Transverse colon (tissue), 4 donors: ENCODE results near the gene BEST2. TPM values are rescaled to one million over a fixed set of nuclear protein-coding genes. Genes with fewer than 3 reads are reported as not detected.

ENCODE experiments used
- DNase-seq: peaks from one replicate; pipeline ENCODE4 v3.0.0-alpha.2; 2019
- H3K27ac ChIP-seq, 4 donors: fragments of 200-600 bp; sonication (generic); 2 replicates each; pipeline ENCODE4 v1.5.1; 2016 to 2018; ENCODE audit warnings: inconsistent platforms in 4 of 4
- H3K27me3 ChIP-seq: fragments of 200-600 bp; sonication (generic); 2 replicates; pipeline ENCODE4 v1.5.1; 2017; ENCODE audit warnings: inconsistent platforms
- H3K36me3 ChIP-seq, 4 donors: fragments of 200-600 bp; sonication (generic); 2 replicates each; pipeline ENCODE4 v1.5.1; 2017 to 2019; ENCODE audit warnings: inconsistent platforms in 4 of 4
- H3K4me1 ChIP-seq, 4 donors: fragments of 200-600 bp; sonication (generic); 2 replicates each; pipeline ENCODE4 v1.5.1; 2017 to 2020; ENCODE audit warnings: inconsistent platforms in 4 of 4
- H3K4me3 ChIP-seq, 4 donors: fragments of 200-600 bp; sonication (generic); 1 replicate in 1 of 4; 2 replicates in 3 of 4; pipeline versions ENCODE4 v1.5.1 to v1.6.1; 2017 to 2019; ENCODE audit warnings: inconsistent platforms in 4 of 4
- H3K9me3 ChIP-seq, 2 donors: fragments of 200-600 bp; sonication (generic); 2 replicates each; pipeline ENCODE4 v1.5.1; 2017 to 2019; ENCODE audit warnings: inconsistent platforms in 2 of 2
- EP300 ChIP-seq: sonication (generic); formaldehyde crosslinking; IDR thresholded peaks from one replicate; pipeline ENCODE4 v1.6.1; 2017; ENCODE audit warnings: antibody characterized with exemption, low read depth
- POLR2A ChIP-seq: fragments of 450-650 bp; IDR thresholded peaks from one replicate; pipeline ENCODE4 v1.6.1; 2016; ENCODE audit warnings: antibody characterized with exemption, mild to moderate bottlenecking, moderate library complexity
- POLR2AphosphoS5 ChIP-seq, 3 donors: sonication (generic); formaldehyde crosslinking; IDR thresholded peaks; one replicate each; pipeline ENCODE4 v1.6.1; 2016; ENCODE audit warnings: antibody characterized with exemption in 3 of 3
- WGBS, 2 donors: methylation state at CpG; one replicate each; pipeline ENCODE4 v1.1.5; 2018; ENCODE audit warnings: low coverage in 1 of 2; 5-methylcytosine and 5-hydroxymethylcytosine counted together
- in situ Hi-C, 4 donors: fragments of 200-750 bp; cut with MboI; loops; one replicate each; pipeline versions ENCODE4 v1.15.0 to v1.15.1; 2017; ENCODE audit warnings: low sequenced_read_pairs in 3 of 4, low pct_ligation_motif_present in 1 of 4, low pct_unique_long_range_greater_than_20kb in 1 of 4
- intact Hi-C: fragments of 100-400 bp; cut with DNase I; formaldehyde crosslinking; loops from one replicate; pipeline ENCODE4 v1.15.1; 2023; ENCODE audit warnings: low total_unique reads
- total RNA-seq, 4 donors: library from RNA; depleted of rRNA; stranded (reverse); fragments of >200 nt; gene quantifications; one replicate each; pipeline ENCODE4 v1.1.0, GENCODE V29; 2016
- TF ChIP-seq, protein P1 (sequence below), 5 experiments: fragments of 200-600 bp in 3 of 5; fragments of 450-650 bp in 2 of 5; sonication (generic) in 3 of 5; IDR thresholded peaks; 1 replicate in 2 of 5; 2 replicates in 3 of 5; pipeline ENCODE4 v1.5.1; 2016 to 2017; ENCODE audit warnings: antibody characterized with exemption in 5 of 5, inconsistent platforms in 3 of 5, mild to moderate bottlenecking in 2 of 5, moderate library complexity in 1 of 5

The BEST2 gene
- total RNA-seq, 4 donors from 2014 or later: 121 to 325 (median 141) TPM

DNA sequence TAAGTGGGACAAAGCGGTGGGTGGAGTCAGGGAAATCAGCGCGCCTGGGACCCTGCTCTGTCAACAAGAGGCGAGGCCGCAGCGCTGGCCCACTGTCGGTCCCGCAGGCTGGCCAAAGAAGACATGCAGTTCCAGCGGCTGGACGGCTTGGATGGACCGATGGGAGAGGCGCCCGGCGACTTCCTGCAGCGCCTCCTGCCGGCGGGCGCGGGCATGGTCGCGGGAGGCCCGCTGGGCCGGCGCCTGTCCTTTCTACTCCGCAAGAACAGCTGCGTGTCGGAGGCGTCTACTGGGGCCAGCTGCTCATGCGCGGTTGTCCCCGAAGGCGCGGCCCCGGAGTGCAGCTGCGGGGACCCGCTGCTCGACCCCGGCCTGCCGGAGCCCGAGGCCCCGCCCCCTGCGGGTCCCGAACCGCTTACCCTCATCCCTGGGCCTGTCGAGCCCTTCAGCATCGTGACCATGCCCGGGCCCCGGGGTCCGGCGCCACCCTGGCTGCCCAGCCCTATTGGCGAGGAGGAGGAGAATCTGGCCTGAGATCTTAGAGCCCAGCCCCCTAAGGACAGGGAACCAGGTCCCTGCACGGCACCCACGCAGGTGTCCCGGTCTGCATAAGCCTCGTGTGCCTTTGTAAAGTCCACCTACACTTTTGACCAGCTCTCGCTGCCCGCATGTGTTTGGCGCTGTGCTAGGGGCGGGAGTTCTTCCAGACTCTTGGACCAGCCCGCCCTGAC, 6.1 kb downstream of the BEST2 start:
- TF ChIP-seq POLR2AphosphoS5 (IDR thresholded peaks at IDR 0.05): peak in 1 of 3 donors; percentile 32
- TF ChIP-seq, protein P1, sequence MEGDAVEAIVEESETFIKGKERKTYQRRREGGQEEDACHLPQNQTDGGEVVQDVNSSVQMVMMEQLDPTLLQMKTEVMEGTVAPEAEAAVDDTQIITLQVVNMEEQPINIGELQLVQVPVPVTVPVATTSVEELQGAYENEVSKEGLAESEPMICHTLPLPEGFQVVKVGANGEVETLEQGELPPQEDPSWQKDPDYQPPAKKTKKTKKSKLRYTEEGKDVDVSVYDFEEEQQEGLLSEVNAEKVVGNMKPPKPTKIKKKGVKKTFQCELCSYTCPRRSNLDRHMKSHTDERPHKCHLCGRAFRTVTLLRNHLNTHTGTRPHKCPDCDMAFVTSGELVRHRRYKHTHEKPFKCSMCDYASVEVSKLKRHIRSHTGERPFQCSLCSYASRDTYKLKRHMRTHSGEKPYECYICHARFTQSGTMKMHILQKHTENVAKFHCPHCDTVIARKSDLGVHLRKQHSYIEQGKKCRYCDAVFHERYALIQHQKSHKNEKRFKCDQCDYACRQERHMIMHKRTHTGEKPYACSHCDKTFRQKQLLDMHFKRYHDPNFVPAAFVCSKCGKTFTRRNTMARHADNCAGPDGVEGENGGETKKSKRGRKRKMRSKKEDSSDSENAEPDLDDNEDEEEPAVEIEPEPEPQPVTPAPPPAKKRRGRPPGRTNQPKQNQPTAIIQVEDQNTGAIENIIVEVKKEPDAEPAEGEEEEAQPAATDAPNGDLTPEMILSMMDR (IDR thresholded peaks at IDR 0.05): peak; percentile 88 to 97 (median 92)
- TF ChIP-seq POLR2A: peak; percentile 16
- TF ChIP-seq EP300: no peak
- intact Hi-C loops (no loop called here), in situ Hi-C loops (loop anchor here in 1 of 4 donors (10.0 kb wide), 1 partner anchor 87 kb away; no protein-coding TSS in a partner anchor)
- Histone ChIP-seq H3K27ac (peak overlapping the region; percentile 26 to 60 (median 45)), H3K36me3 (peaks cover 0 to 3% (median 0%) of the 10 kb centered on the region in 4 donors), H3K9me3 (no peaks in the 10 kb centered on the region), H3K4me1 (peaks cover 8 to 12% (median 11%) of the 10 kb centered on the region in 4 donors), H3K27me3 (peaks cover 4% of the 10 kb centered on the region), H3K4me3 (peak overlapping the region in 3 of 4 donors; percentile 10 to 53 (median 26))
- DNase-seq: peak; percentile 80
- WGBS, 2 donors: 8 to 83% methylated on average over 1 to 46 of the region's 60 CpGs

DNA sequence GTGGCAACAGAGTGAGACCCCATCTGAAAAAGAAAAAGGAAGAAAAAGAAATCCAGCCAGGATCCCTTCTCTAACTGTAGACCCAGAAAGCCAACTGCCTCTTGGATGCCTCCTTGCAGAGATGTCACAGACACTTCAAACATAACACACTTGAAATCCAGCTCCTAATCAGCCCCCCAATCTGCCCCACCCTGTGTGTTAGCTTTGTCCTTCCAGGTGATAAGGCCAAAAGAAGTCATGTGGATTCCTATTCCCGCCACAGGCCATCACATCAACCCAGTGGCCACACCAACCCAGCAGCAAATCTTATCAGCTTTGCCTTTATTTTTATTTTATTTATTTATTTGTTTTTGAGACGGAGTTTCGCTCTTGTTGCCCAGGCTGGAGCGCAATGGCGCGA, 8.1 kb downstream of the BEST2 start:
- no peak for DNase-seq
- Histone ChIP-seq H3K27me3 (no peaks in the 10 kb centered on the region), H3K4me3 (no peak overlapping the region), H3K4me1 (peaks cover 8 to 12% (median 11%) of the 10 kb centered on the region in 4 donors), H3K36me3 (peaks cover 0 to 7% (median 0%) of the 10 kb centered on the region in 4 donors), H3K27ac (no peak overlapping the region), H3K9me3 (no peaks in the 10 kb centered on the region)
- 82 to 89% methylated on average over 6 of the region's 6 CpGs for WGBS, 2 donors
- TF ChIP-seq POLR2A: no peak
- TF ChIP-seq POLR2AphosphoS5 (IDR thresholded peaks at IDR 0.05): no peak
- intact Hi-C loops: no loop called here
- in situ Hi-C loops: loop anchor here (5.0 to 10.0 kb wide), 2 partner anchors 85 to 88 kb away; no protein-coding TSS in a partner anchor

DNA sequence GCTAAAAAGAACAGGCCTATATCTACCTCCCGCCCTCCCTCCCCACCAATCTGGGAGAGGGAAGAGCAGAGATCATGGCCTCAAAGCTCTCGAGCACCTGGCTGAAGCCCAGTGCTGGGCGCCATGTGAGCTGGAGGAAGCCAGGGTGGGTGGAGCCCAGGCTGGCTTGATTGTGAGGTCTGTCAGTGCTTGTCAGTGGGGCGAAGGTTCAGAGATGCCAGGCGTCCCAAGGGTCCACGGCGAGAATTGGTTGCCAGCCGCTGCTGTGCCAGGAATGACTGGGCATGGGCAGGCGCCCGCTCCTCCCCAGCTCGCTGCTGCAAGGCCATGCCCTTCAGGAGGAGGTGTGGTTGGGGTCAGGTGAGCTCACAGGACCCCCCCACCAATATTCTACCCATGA, 11.5 kb downstream of the BEST2 start:
- no peak for DNase-seq
- Histone ChIP-seq H3K9me3 (no peaks in the 10 kb centered on the region), H3K36me3 (peaks cover 0 to 7% (median 0%) of the 10 kb centered on the region in 4 donors), H3K4me1 (peaks cover 0 to 8% (median 1%) of the 10 kb centered on the region in 4 donors), H3K27ac (no peak overlapping the region), H3K27me3 (no peaks in the 10 kb centered on the region), H3K4me3 (no peak overlapping the region)
- intact Hi-C loops (no loop called here), in situ Hi-C loops (loop anchor here in 3 of 4 donors (5.0 to 10.0 kb wide), 2 partner anchors 82 to 84 kb away; no protein-coding TSS in a partner anchor)
- TF ChIP-seq POLR2A (no peak), POLR2AphosphoS5 (IDR thresholded peaks at IDR 0.05) (no peak), EP300 (no peak)
- TF ChIP-seq, protein P1 (IDR thresholded peaks at IDR 0.05): no peak
- 98% methylated on average over 11 of the region's 11 CpGs; no CpG with 5 or more reads in 1 of the 2 donors for WGBS, 2 donors

DNA sequence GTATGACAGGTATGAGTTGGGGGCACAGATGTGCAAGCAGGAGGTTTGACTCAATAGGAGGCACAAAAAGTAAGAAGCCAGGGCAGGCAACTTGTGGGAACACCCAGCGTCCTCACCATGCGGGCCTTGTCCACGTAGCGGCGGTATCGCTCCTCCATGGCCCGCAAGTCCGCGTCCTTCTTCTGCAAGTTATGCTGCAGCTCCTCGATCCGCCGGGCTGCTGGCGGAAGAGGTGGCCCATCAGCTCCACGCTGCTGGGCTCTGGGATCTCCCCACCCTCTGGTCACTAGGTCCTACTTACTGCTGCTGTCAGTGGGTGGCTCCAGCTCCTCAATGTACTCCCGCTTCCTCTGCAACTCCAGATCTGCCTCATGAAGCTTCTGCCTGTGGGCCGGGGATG, 13.1 kb downstream of the BEST2 start:
- 95 to 100% methylated on average over 1 to 16 of the region's 16 CpGs for WGBS, 2 donors
- TF ChIP-seq POLR2A: no peak
- TF ChIP-seq POLR2AphosphoS5 (IDR thresholded peaks at IDR 0.05): no peak
- no peak for TF ChIP-seq EP300
- TF ChIP-seq, protein P1 (IDR thresholded peaks at IDR 0.05): no peak
- H3K36me3 ChIP-seq: peaks cover 0 to 7% (median 0%) of the 10 kb centered on the region in 4 donors
- DNase-seq: no peak
- no peaks in the 10 kb centered on the region for H3K9me3 ChIP-seq
- no peak overlapping the region for H3K4me3 ChIP-seq
- intact Hi-C loops (loop anchor here (5.0 kb wide), 2 partner anchors 38 to 78 kb away; partner anchors contain the start of genes PRDX2 and THSD8), in situ Hi-C loops (loop anchor here in 3 of 4 donors (5.0 to 10.0 kb wide), 2 partner anchors 80 to 83 kb away; no protein-coding TSS in a partner anchor)
- no peak overlapping the region for H3K27ac ChIP-seq
- peaks cover 0 to 8% (median 1%) of the 10 kb centered on the region in 4 donors for H3K4me1 ChIP-seq
- H3K27me3 ChIP-seq: no peaks in the 10 kb centered on the region
